GM15510 (cell line): ENCODE data around the gene ACACB.

Experiments used
- POLR2A ChIP-seq: IDR thresholded peaks from 3 replicates; pipeline ENCODE4 v1.6.1; 2011; ENCODE audit warnings: borderline replicate concordance; ENCODE audit not compliant: insufficient read length; ENCODE audit errors: extremely low read depth

ACACB gene

GRCh38 chr12:109098183-109098604 lies 18.2 kb upstream of the ACACB start:
- no peak for TF ChIP-seq POLR2A

GRCh38 chr12:109098651-109099050 lies 17.7 kb upstream of the ACACB start:
- no peak for TF ChIP-seq POLR2A

- no peak for TF ChIP-seq POLR2A
Observed at GRCh38 chr12:109099431-109100020, 16.9 kb upstream of the ACACB start.

DNA sequence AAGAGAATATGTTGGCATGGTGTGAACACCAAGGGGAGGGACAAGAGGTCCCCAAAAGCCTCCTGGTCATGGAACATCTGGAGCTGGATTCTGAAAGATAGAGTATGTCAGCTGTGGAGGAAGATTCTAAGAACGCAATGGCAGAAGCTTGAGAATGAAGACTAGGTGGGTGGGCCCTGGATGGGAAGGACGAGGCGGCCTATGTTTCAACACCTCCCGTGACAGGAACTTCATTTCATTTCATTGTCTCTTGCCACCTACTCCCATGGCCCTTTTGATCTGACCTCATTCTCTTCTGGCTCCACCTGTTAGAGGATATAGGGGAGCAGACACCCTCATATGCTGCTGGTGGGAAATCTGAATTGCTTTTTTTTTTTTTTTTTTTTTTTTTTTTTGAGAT lies 15.6 kb upstream of the ACACB start:
- no peak for TF ChIP-seq POLR2A

GRCh38 chr12:109102491-109102890 lies 13.9 kb upstream of the ACACB start:
- no peak for TF ChIP-seq POLR2A

DNA sequence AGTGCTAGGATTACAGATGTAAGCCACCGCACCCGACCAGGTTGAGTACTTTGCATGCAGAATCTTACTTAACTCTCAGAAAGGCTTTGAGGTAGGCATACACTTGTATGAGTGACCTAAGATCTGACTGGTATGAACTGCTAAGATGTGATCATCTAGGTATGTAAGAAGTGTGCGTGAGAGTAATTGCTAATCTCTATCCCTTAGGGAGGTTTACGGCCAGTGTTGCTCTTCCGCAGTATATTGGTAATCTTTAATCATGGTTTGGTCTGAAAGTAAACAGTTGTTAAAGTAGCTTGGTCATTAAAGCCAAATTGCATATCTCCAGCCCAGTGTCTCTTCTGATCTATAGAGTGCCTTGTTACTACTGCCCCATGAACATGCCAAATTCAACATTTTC lies 11.2 kb upstream of the ACACB start:
- TF ChIP-seq POLR2A = no peak

GRCh38 chr12:109109746-109110350 lies 6.5 kb upstream of the ACACB start:
- TF ChIP-seq POLR2A = no peak

GRCh38 chr12:109110988-109111495 lies 5.3 kb upstream of the ACACB start:
- TF ChIP-seq POLR2A = no peak

GRCh38 chr12:109112720-109113465 lies 3.5 kb upstream of the ACACB start:
- no peak for TF ChIP-seq POLR2A

DNA sequence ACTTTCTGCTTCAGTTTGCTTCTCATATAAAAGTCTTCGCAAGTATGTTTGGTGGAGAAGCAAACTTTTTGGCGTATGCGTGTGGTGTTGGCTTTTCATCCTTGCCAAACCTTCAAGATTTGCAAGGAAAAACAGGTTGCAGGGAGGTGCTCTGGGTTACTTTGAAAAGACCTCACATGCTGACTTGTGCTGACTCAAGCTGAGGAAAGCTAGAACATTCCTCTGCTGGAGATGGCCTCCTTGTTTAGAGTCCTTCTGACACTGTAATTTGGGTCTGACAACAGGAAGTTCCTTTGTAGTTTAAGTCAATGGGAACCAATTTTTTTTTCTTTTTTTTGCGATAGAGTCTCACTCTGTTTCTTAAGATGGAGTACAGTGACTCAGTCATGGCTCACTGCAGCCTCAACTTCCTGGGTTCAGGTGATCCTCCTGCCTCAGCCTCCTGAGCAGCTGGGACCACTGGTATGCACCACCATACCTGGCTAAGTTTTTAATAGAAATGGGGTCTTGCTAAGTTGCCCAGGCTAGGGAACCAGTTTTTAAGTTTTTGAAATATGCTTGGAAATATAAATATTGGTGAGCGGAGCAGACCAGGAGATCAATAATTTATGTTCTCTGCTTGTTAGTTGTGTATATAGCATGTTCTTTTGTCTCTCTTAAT lies 2.6 kb upstream of the ACACB start:
- TF ChIP-seq POLR2A = no peak

GRCh38 chr12:109114644-109115043 lies 1.7 kb upstream of the ACACB start:
- TF ChIP-seq POLR2A = no peak

GRCh38 chr12:109115404-109115757 lies 1.0 kb upstream of the ACACB start:
- TF ChIP-seq POLR2A = no peak

DNA sequence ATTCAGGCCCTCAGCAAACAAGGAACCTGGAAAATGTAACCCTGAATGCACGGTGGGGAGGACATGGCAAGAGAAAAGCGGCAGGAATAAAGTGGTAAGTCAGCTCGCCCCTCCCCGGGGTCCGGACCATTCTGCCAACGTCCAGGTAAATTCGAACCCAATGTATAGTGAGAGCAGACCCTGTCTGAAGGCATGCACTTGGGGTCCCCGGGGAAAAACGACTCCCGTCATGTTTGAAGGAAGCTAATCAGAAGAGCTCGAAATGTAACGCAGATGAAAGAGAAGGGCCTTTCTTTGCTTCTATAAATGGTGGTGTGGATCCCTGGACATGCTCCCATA lies 193 bp downstream of the ACACB start:
- no peak for TF ChIP-seq POLR2A

DNA sequence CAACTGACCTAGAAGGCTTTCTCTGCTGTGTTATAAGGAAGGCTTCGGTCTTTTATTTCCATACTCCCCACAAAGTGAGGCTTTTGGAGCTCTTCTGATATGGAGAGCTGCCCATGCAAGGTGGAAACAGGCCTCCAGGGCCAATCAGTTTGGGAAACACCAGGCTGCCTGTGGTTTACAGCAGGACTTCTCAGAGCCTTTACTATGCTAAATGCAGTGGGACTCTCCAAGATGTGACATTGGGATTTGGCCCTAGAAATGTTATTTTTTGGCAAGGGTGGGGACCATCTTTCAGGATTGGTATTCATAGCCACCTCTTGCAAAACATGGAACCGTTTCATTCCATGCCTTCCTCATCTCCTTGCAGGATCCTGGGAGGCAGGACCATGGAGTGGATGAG lies 3.7 kb downstream of the ACACB start:
- no peak for TF ChIP-seq POLR2A

DNA sequence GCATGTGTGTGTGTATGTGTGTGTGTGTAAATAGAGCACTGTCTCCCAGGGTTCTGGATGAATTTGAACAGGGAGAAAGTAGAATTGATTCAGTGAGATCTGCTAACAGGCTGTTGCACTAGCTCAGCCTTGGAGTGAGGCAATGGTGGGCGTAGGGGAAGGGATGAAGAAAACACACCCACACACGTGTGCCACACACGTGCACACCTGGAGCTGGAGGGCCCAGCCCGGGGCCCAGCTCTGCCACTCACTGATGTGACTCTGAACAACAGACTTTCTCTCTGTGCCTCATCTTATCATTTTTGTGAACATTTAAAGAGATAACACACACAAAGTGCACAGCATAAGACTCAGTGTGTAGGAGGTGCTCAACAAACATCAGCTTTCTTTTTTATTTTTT lies 4.2 kb downstream of the ACACB start:
- no peak for TF ChIP-seq POLR2A

GRCh38 chr12:109121346-109121880 lies 5.0 kb downstream of the ACACB start:
- TF ChIP-seq POLR2A = no peak
